Hepatocyte (in vitro differentiated cells): Measurements from ENCODE around the gene OR5L1. TPM values are rescaled to one million over a fixed set of nuclear protein-coding genes. Genes with fewer than 3 reads are reported as not detected.

Experiments
- DNase-seq: peaks from one replicate; pipeline ENCODE4 v3.0.0-alpha.2; 2016; ENCODE audit warnings: low spot score
- H2AFZ ChIP-seq: fragments of 200-600 bp; sonication (generic); 2 replicates; pipeline ENCODE4 v1.6.0; 2016; ENCODE audit warnings: antibody characterized with exemption, mild to moderate bottlenecking
- H3K27ac ChIP-seq: fragments of 200-600 bp; sonication (generic); 2 replicates; pipeline ENCODE4 v1.5.1; 2016; ENCODE audit warnings: mild to moderate bottlenecking
- H3K27me3 ChIP-seq: fragments of 200-600 bp; sonication (generic); 2 replicates; pipeline ENCODE4 v1.6.1; 2016
- H3K36me3 ChIP-seq: fragments of 200-600 bp; sonication (generic); replicated peaks from 2 replicates; pipeline ENCODE4 v1.5.1; 2016; ENCODE audit warnings: low read depth; ENCODE audit not compliant: insufficient read depth
- H3K4me1 ChIP-seq: fragments of 200-600 bp; sonication (generic); 2 replicates; pipeline ENCODE4 v1.5.1; 2016; ENCODE audit warnings: mild to moderate bottlenecking, moderate library complexity; ENCODE audit not compliant: insufficient read depth
- H3K4me2 ChIP-seq: fragments of 200-600 bp; sonication (generic); 2 replicates; pipeline ENCODE4 v1.6.0; 2016
- H3K4me3 ChIP-seq: fragments of 200-600 bp; sonication (generic); 2 replicates; pipeline ENCODE4 v1.5.1; 2016; ENCODE audit warnings: mild to moderate bottlenecking
- H3K79me2 ChIP-seq: fragments of 200-600 bp; sonication (generic); 2 replicates; pipeline ENCODE4 v1.6.0; 2017; ENCODE audit warnings: mild to moderate bottlenecking
- H3K9me2 ChIP-seq: fragments of 200-600 bp; sonication (generic); replicated peaks from 2 replicates; pipeline ENCODE4 v1.6.0; 2017; ENCODE audit warnings: mild to moderate bottlenecking; ENCODE audit not compliant: insufficient read depth
- H3K9me3 ChIP-seq: fragments of 200-600 bp; sonication (generic); 2 replicates; pipeline ENCODE4 v1.5.1; 2016; ENCODE audit warnings: low read depth, mild to moderate bottlenecking
- H4K20me1 ChIP-seq: fragments of 200-600 bp; sonication (generic); 2 replicates; pipeline ENCODE4 v1.6.0; 2016; ENCODE audit warnings: mild to moderate bottlenecking; ENCODE audit not compliant: insufficient read depth, poor library complexity, severe bottlenecking
- CTCF ChIP-seq: fragments of 200-600 bp; sonication (generic); IDR thresholded peaks from 2 replicates; pipeline ENCODE4 v1.5.1; 2016; ENCODE audit warnings: antibody characterized with exemption, mild to moderate bottlenecking; ENCODE audit not compliant: poor library complexity
- EZH2 ChIP-seq: fragments of 200-600 bp; sonication (generic); IDR thresholded peaks from 2 replicates; pipeline ENCODE4 v1.6.1; 2016; ENCODE audit warnings: antibody characterized with exemption, mild to moderate bottlenecking, borderline replicate concordance
- EZH2phosphoT487 ChIP-seq: fragments of 200-600 bp; sonication (generic); IDR thresholded peaks from one replicate; pipeline ENCODE4 v1.6.1; 2018; ENCODE audit warnings: antibody characterized with exemption, mild to moderate bottlenecking, low read depth, moderate library complexity; ENCODE audit not compliant: unreplicated experiment, severe bottlenecking
- WGBS: methylation state at CpG from one replicate; pipeline ENCODE4 v1.1.6; 2016; ENCODE audit warnings: low lambda C conversion rate; ENCODE audit errors: missing lambda C conversion rate; 5-methylcytosine and 5-hydroxymethylcytosine counted together
- polyA plus RNA-seq: library from polyadenylated mRNA; unstranded; fragments of >200 nt; fragmentation: Nextera tagmentation; extraction: Ambion mirVana; gene quantifications from 2 replicates; pipeline ENCODE4 v1.2.1, GENCODE V29; 2016
- total RNA-seq: library from RNA; depleted of rRNA; stranded (reverse); fragments of >200 nt; gene quantifications from 2 replicates; pipeline ENCODE4 v1.2.3, GENCODE V29; 2014

OR5L1 gene
- total and polyA plus RNA-seq, 2 experiments from 2014 or later, result not detected

GRCh38 chr11:55795256-55795655 lies 15.9 kb upstream of the OR5L1 start, which contains the start of gene OR5D14:
Gene OR5D14 (plus strand): TSS chr11:55795556. CDS start chr11:55795556, 0 bp downstream.
- Histone ChIP-seq H3K9me2 (no peaks in the 10 kb centered on the region), H3K4me2 (no peak within 1 kb of the TSS), H3K4me1 (no peaks in the 10 kb centered on the region), H3K4me3 (no peak within 1 kb of the TSS), H3K36me3 (no peaks in the 10 kb centered on the region), H3K79me2 (no peaks in the 10 kb centered on the region), H3K27me3 (no peaks in the 10 kb centered on the region), H2AFZ (no peak within 1 kb of the TSS), H3K9me3 (no peaks in the 10 kb centered on the region), H3K27ac (no peak within 1 kb of the TSS), H4K20me1 (no peaks in the 10 kb centered on the region)
- no peak for DNase-seq
- TF ChIP-seq EZH2phosphoT487 (no peak), CTCF (no peak), EZH2 (no peak)

GRCh38 chr11:55806248-55806647 lies 4.9 kb upstream of the OR5L1 start:
- 90% methylated on average over 1 of the region's 1 CpG for WGBS
- no peaks in the 10 kb centered on the region for H3K4me1 ChIP-seq
- no peaks in the 10 kb centered on the region for H4K20me1 ChIP-seq
- H3K4me3 ChIP-seq, result no peak overlapping the region
- no peak for TF ChIP-seq EZH2
- TF ChIP-seq EZH2phosphoT487, result no peak
- no peak for TF ChIP-seq CTCF
- H3K27ac ChIP-seq, result no peak overlapping the region
- peaks cover 3% of the 10 kb centered on the region for H3K9me3 ChIP-seq
- no peaks in the 10 kb centered on the region for H3K27me3 ChIP-seq
- no peak for DNase-seq
- no peak overlapping the region for H2AFZ ChIP-seq
- no peak overlapping the region for H3K4me2 ChIP-seq
- H3K36me3 ChIP-seq, result no peaks in the 10 kb centered on the region
- no peaks in the 10 kb centered on the region for H3K79me2 ChIP-seq
- H3K9me2 ChIP-seq, result no peaks in the 10 kb centered on the region

- Histone ChIP-seq H4K20me1 (no peaks in the 10 kb centered on the region), H3K27ac (no peak within 1 kb of the TSS), H3K27me3 (no peaks in the 10 kb centered on the region), H3K79me2 (no peaks in the 10 kb centered on the region), H3K36me3 (no peaks in the 10 kb centered on the region), H3K4me3 (no peak within 1 kb of the TSS), H3K4me1 (no peaks in the 10 kb centered on the region), H2AFZ (no peak within 1 kb of the TSS), H3K4me2 (no peak within 1 kb of the TSS), H3K9me2 (no peaks in the 10 kb centered on the region), H3K9me3 (peaks cover 4% of the 10 kb centered on the region)
- DNase-seq, result no peak
- 78% methylated on average over 5 of the region's 5 CpGs for whole genome bisulfite sequencing
- TF ChIP-seq CTCF (no peak), EZH2phosphoT487 (no peak), EZH2 (no peak)
These were observed 8.2 kb downstream of the OR5L1 start, which contains the start of gene OR5D18 for GRCh38 chr11:55819330-55819729. Gene OR5D18 (plus strand): TSS chr11:55819630. CDS start chr11:55819630, 0 bp downstream.

- Histone ChIP-seq H3K4me2 (no peak within 1 kb of the TSS), H2AFZ (no peak within 1 kb of the TSS), H3K4me3 (no peak within 1 kb of the TSS), H4K20me1 (no peaks in the 10 kb centered on the region), H3K27ac (no peak within 1 kb of the TSS), H3K27me3 (no peaks in the 10 kb centered on the region), H3K36me3 (no peaks in the 10 kb centered on the region), H3K4me1 (no peaks in the 10 kb centered on the region), H3K9me3 (no peaks in the 10 kb centered on the region), H3K79me2 (no peaks in the 10 kb centered on the region), H3K9me2 (no peaks in the 10 kb centered on the region)
- no peak for DNase-seq
- no peak for TF ChIP-seq EZH2
These were observed 15.8 kb downstream of the OR5L1 start, which contains the start of gene OR5L2 for GRCh38 chr11:55826919-55827318. Gene OR5L2 (plus strand): TSS chr11:55827219. CDS start chr11:55827219, 0 bp downstream.
